ENCODE measurements around the gene GPN3.
"Not testable (repeated sequence)": the region's sequence is repeated elsewhere in the genome, so short reads cannot be mapped to it uniquely, and the experiment has no call there.

Gene GPN3
- total RNA-seq: 5.6 to 19.4 reads per million in 2 donors

- peak; percentile 91 for DNase-seq
These were observed at the start of gene GPN3, which contains the start of gene FAM216A for GRCh38 chr12:110468214-110469048. GPN3 (minus strand) TSS chr12:110468257; CDS start chr12:110468203, 54 bp downstream. FAM216A (plus strand) TSS chr12:110468845; CDS start chr12:110468876, 31 bp downstream.

GRCh38 chr12:110516995-110517394, 48.9 kb upstream of the GPN3 start:
- DNase-seq: no peak

- no peak for DNase-seq
These were observed 46.3 kb upstream of the GPN3 start for GRCh38 chr12:110514363-110514762.

- DNase-seq: no peak
These were observed 45.8 kb upstream of the GPN3 start for GRCh38 chr12:110513842-110514241.

DNA sequence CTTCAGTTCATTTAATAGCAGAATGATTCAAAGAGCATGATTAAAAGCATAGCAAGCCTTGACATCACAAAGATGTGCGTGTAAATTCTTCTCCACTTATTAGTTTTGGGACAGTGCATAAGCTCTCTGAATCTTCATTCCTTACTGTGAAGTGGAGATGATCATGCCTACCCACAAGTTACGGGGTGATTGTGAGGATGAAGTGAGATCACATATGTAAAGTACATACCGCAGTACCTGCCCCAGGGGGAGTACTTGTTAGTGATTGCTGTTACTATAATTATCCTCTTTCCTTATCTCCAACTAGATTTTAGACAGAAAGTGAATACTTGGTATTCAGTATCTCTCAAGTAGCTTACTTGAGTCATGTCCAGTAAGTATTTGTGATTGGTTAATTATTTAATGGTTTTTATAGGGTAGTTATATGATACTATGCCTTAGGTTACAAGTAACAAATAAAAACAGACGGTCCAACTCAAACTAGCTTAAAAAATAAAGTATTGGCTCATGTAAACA, 40.1 kb upstream of the GPN3 start:
- DNase-seq: no peak

DNA sequence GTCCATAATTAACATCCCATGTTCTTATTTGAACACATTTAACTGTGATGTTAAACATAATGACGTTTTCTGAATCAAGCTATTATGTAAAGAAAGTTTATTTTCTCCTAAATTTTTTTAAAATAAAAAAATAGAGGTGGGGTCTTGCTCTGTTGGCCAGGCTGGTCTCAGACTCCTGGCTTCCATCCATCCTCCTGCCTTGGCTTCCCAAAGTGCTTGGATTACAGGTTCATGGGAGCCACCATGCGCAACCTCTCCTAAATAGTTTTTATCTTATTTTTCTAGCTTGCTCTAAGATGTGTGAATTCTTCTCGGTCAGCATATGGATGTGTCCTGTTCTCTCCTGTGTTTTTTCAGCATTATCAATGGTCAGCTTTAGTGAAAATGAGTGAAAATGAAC, 37.3 kb upstream of the GPN3 start:
- no peak for DNase-seq

- DNase-seq: no peak
These were observed 35.4 kb upstream of the GPN3 start for GRCh38 chr12:110503432-110503831.

GRCh38 chr12:110501752-110502738, 34.0 kb upstream of the GPN3 start, which contains the start of the genes RAD9B and VPS29:
RAD9B (plus strand) TSS chr12:110502331; CDS start chr12:110502338, 7 bp downstream.
VPS29 (minus strand) TSS chr12:110502111; CDS start chr12:110502051, 60 bp downstream.
- DNase-seq: peak; percentile 98

DNA sequence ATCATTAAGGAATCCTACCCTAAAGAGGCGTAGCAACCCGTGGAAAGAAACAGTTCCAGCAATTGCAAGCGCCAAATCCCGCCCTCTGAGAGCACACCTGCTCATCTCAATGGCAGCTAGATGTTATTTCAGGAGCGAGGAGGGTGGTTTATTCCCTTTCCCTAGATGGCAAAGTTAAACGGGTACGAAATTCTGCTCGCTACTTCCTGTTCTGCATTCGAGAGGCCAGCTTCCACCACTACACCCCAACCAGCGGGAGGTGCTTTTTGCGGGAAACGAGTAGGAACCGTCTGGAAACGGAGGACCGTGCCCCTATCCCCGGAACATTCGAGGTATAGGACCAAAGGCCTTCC, 33.3 kb upstream of the GPN3 start:
- DNase-seq: no peak

GRCh38 chr12:110498984-110499706, 31.1 kb upstream of the GPN3 start:
- DNase-seq: no peak

DNA sequence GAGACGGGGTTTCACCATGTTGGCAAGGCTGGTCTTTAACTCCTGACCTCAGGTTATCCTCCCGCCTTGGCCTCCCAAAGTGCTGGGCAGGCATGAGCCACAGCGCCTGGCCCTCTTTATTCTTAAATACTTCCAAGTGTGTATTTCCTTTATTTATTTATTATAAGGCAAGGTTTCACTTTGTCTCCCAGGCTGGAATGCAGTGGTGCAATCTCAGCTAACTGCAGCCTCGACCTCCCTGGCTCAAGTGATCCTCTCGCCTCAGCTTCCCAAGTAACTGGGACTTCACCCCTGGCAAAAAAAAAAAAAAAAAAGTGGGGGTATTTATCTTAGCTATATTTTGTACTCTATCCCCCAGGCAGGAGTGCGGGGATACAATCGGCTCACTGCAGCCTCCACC, 7.4 kb upstream of the GPN3 start:
- DNase-seq: no peak

GRCh38 chr12:110467847-110468213, 227 bp downstream of the GPN3 start:
- no peak for DNase-seq

GRCh38 chr12:110466791-110467190, 1.3 kb downstream of the GPN3 start:
- DNase-seq: no peak

DNA sequence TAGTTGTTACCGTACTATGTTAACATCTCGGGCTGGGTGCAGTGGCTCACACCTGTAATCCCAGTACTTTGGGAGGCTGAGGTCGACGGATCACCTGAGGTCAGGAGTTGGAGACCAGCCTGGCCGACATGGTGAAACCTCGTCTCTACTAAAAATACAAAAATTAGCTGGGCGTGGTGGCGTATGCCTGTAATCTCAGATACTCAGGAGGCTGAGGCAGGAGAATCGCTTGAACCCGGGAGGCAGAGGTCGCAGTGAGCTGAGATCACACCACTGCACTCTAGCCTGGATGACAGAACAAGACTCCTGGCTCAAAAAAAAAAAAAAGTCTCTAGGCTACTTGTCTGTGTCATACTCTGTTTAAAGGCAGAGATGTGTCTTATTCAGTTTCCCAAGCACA, 2.3 kb downstream of the GPN3 start:
- DNase-seq: not testable (repeated sequence)

GRCh38 chr12:110465024-110465423, 3.0 kb downstream of the GPN3 start:
- DNase-seq: no peak

- DNase-seq: not testable (repeated sequence)
These were observed 6.9 kb downstream of the GPN3 start for GRCh38 chr12:110461189-110461588.

- DNase-seq: no peak
These were observed 9.3 kb downstream of the GPN3 start for GRCh38 chr12:110458756-110459155.

- DNase-seq: no peak
These were observed 14.3 kb downstream of the GPN3 start for GRCh38 chr12:110453569-110454296.

- no peak for DNase-seq
These were observed 16.8 kb downstream of the GPN3 start for GRCh38 chr12:110451263-110451662.

GRCh38 chr12:110449799-110450497, 18.1 kb downstream of the GPN3 start, which contains the start of gene ARPC3:
ARPC3 (minus strand) TSS chr12:110450337; CDS start chr12:110450260, 77 bp downstream.
- peak; percentile 90 for DNase-seq

- DNase-seq: no peak
These were observed 23.6 kb downstream of the GPN3 start for GRCh38 chr12:110444455-110444854.
